H1 (cell line): ENCODE measurements around the gene TMEM45A. TPM values are rescaled to one million over a fixed set of nuclear protein-coding genes. Genes with fewer than 3 reads are reported as not detected.

Experiments
- CTCF ChIA-PET: fragments of 300-600 bp; sonication (Branson Sonifier 250); formaldehyde crosslinking; loops from one replicate; lab custom pipeline; 2021; ENCODE audit not compliant: partially characterized antibody; lab: Charles Lee
- POLR2A ChIA-PET: fragments of 300-600 bp; sonication (Branson Sonifier 250); formaldehyde crosslinking; loops from one replicate; lab custom pipeline; 2021; ENCODE audit warnings: inconsistent platforms; ENCODE audit not compliant: partially characterized antibody; lab: Charles Lee
- DNase-seq, 2 experiments: peaks; one replicate each; pipeline versions ENCODE4 v3.0.0 to v3.0.0-alpha.2; 2010 to 2022; ENCODE audit warnings: low spot score in 2 of 2, low read depth in 1 of 2, mixed read lengths in 1 of 2
- FAIRE-seq: peaks from 2 replicates; lab custom pipeline; 2011; peaks lifted over from hg19 to GRCh38; lab: Jason Lieb, UNC
- H2AFZ ChIP-seq: 2 replicates; pipeline ENCODE4 v1.8.1; 2012; ENCODE audit warnings: low read length, inconsistent platforms
- H2AK5ac ChIP-seq: 2 replicates; pipeline ENCODE4 v1.6.1; 2013; ENCODE audit warnings: low read depth, low read length
- H2BK120ac ChIP-seq: replicated peaks from 2 replicates; pipeline ENCODE3; 2013; ENCODE audit warnings: low read depth, low read length, inconsistent platforms
- H2BK12ac ChIP-seq: 2 replicates; pipeline ENCODE4 v1.6.1; 2013; ENCODE audit warnings: low read depth, low read length
- H2BK15ac ChIP-seq: 2 replicates; pipeline ENCODE4 v1.6.1; 2013; ENCODE audit warnings: low read length
- H2BK20ac ChIP-seq: 2 replicates; pipeline ENCODE4 v1.6.1; 2013; ENCODE audit warnings: low read length
- H2BK5ac ChIP-seq: 2 replicates; pipeline ENCODE4 v1.6.1; 2013; ENCODE audit warnings: low read depth, low read length
- H3K14ac ChIP-seq: 2 replicates; pipeline ENCODE4 v1.6.1; 2013; ENCODE audit warnings: inconsistent platforms; ENCODE audit not compliant: insufficient read length
- H3K18ac ChIP-seq: 2 replicates; pipeline ENCODE4 v1.6.1; 2013; ENCODE audit warnings: low read length; ENCODE audit errors: extremely low read depth
- H3K23ac ChIP-seq: 2 replicates; pipeline ENCODE4 v1.6.1; 2013; ENCODE audit warnings: inconsistent platforms; ENCODE audit not compliant: insufficient read length
- H3K23me2 ChIP-seq: 2 replicates; pipeline ENCODE4 v1.6.1; 2013; ENCODE audit warnings: low read depth, low read length
- H3K27ac ChIP-seq: 2 replicates; pipeline ENCODE4 v1.6.1; 2011; ENCODE audit warnings: low read depth, low read length, inconsistent platforms
- H3K27me3 ChIP-seq, 4 experiments: replicated peaks in 1 of 4; 1 replicate in 1 of 4; 2 replicates in 3 of 4; pipeline versions ENCODE4 v1.6.1 to v1.8.1; 2011 to 2013; ENCODE audit warnings: low read length in 3 of 4, mild to moderate bottlenecking in 3 of 4, inconsistent platforms in 2 of 4, mixed read lengths in 2 of 4, moderate library complexity in 1 of 4; ENCODE audit not compliant: control insufficient read depth in 3 of 4, insufficient read depth in 3 of 4; ENCODE audit errors: extremely low read depth in 1 of 4
- H3K36me3 ChIP-seq, 4 experiments: 2 replicates each; pipeline versions ENCODE4 v1.6.1 to v1.8.1; 2011 to 2013; ENCODE audit warnings: mild to moderate bottlenecking in 4 of 4, low read length in 3 of 4, moderate library complexity in 2 of 4, control low read depth in 1 of 4, inconsistent platforms in 1 of 4; ENCODE audit not compliant: insufficient read depth in 4 of 4, control insufficient read depth in 2 of 4
- H3K4ac ChIP-seq: replicated peaks from 2 replicates; pipeline ENCODE3; 2013; ENCODE audit warnings: low read length, low read depth, mixed read lengths, inconsistent platforms; ENCODE audit not compliant: insufficient read length
- H3K4me1 ChIP-seq, 4 experiments: replicated peaks in 1 of 4; 1 replicate in 1 of 4; 2 replicates in 3 of 4; pipeline versions ENCODE4 v1.6.1 to v1.8.1; 2011 to 2013; ENCODE audit warnings: low read length in 3 of 4, inconsistent platforms in 2 of 4, mixed read lengths in 1 of 4; ENCODE audit not compliant: insufficient read depth in 4 of 4, control insufficient read depth in 3 of 4
- H3K4me2 ChIP-seq, 2 experiments: 2 replicates each; pipeline versions ENCODE4 v1.6.1 to v1.8.1; 2011 to 2013; ENCODE audit warnings: low read depth in 2 of 2, low read length in 2 of 2, control low read depth in 1 of 2, inconsistent platforms in 1 of 2, mild to moderate bottlenecking in 1 of 2; ENCODE audit not compliant: insufficient read depth in 1 of 2
- H3K4me3 ChIP-seq, 4 experiments: fragments of 200-600, 300-600 bp in 1 of 4; sonication (generic), shearing (Covaris generic), sonication (Bioruptor Twin) in 1 of 4; 2 replicates each; pipeline versions ENCODE4 v1.5.1 to v1.8.1; 2011 to 2016; ENCODE audit warnings: low read length in 4 of 4, low read depth in 3 of 4, control low read depth in 2 of 4, inconsistent platforms in 2 of 4, mild to moderate bottlenecking in 2 of 4, mixed read lengths in 1 of 4, moderate library complexity in 1 of 4; ENCODE audit not compliant: insufficient read depth in 2 of 4; ENCODE audit errors: extremely low read depth in 1 of 4
- H3K56ac ChIP-seq: replicated peaks from 2 replicates; pipeline ENCODE3; 2013; ENCODE audit warnings: low read depth, mild to moderate bottlenecking, mixed read lengths, low read length, inconsistent platforms; ENCODE audit not compliant: insufficient read length
- H3K79me1 ChIP-seq: 2 replicates; pipeline ENCODE4 v1.6.1; 2013; ENCODE audit warnings: low read depth, low read length, control low read depth
- H3K79me2 ChIP-seq, 2 experiments: 2 replicates each; pipeline versions ENCODE4 v1.6.1 to v1.8.1; 2012 to 2013; ENCODE audit warnings: low read length in 2 of 2, mild to moderate bottlenecking in 2 of 2, inconsistent platforms in 1 of 2; ENCODE audit not compliant: insufficient read depth in 2 of 2, control insufficient read depth in 1 of 2
- H3K9ac ChIP-seq, 4 experiments: replicated peaks in 1 of 4; 1 replicate in 1 of 4; 2 replicates in 3 of 4; pipeline versions ENCODE4 v1.6.1 to v1.8.1; 2011 to 2013; ENCODE audit warnings: low read depth in 3 of 4, low read length in 3 of 4, control low read depth in 2 of 4, mild to moderate bottlenecking in 2 of 4, moderate library complexity in 2 of 4, inconsistent platforms in 1 of 4; ENCODE audit errors: extremely low read depth in 1 of 4
- H3K9me3 ChIP-seq, 2 experiments: 2 replicates each; pipeline versions ENCODE4 v1.6.1 to v1.8.1; 2012 to 2013; ENCODE audit warnings: mild to moderate bottlenecking in 2 of 2, moderate library complexity in 2 of 2, control low read depth in 1 of 2, inconsistent platforms in 1 of 2, low read depth in 1 of 2, low read length in 1 of 2, mixed read lengths in 1 of 2; ENCODE audit not compliant: insufficient read depth in 2 of 2
- H4K20me1 ChIP-seq, 2 experiments: replicated peaks in 1 of 2; 2 replicates each; pipeline versions ENCODE3 to v1.8.1; 2011 to 2013; ENCODE audit warnings: inconsistent platforms in 2 of 2, low read length in 2 of 2, mild to moderate bottlenecking in 1 of 2; ENCODE audit not compliant: insufficient read depth in 2 of 2, control insufficient read depth in 1 of 2
- H4K5ac ChIP-seq: 2 replicates; pipeline ENCODE4 v1.6.1; 2013; ENCODE audit warnings: low read length, low read depth, mixed read lengths, inconsistent platforms; ENCODE audit not compliant: insufficient read length
- H4K8ac ChIP-seq: 2 replicates; pipeline ENCODE4 v1.8.0; 2013; ENCODE audit warnings: mild to moderate bottlenecking, moderate library complexity, low read length, inconsistent platforms; ENCODE audit not compliant: insufficient read depth; ENCODE audit errors: extremely low read depth
- H4K91ac ChIP-seq: replicated peaks from 2 replicates; pipeline ENCODE3; 2013; ENCODE audit warnings: low read length, mixed read lengths, inconsistent platforms; ENCODE audit not compliant: insufficient read length
- BCL11A ChIP-seq, 2 experiments: IDR thresholded peaks; one replicate each; pipeline ENCODE4 v1.6.1; 2011; ENCODE audit warnings: low read depth in 2 of 2, low read length in 2 of 2, mild to moderate bottlenecking in 2 of 2
- WGBS, 2 experiments: shearing (Covaris generic) in 1 of 2; methylation state at CpG; one replicate each; pipeline versions ENCODE4 v1.1.6 to v1.1.7; 2013 to 2015; ENCODE audit warnings: low lambda C conversion rate in 2 of 2, mixed read lengths in 2 of 2, inconsistent platforms in 1 of 2, low coverage in 1 of 2, missing lambda C conversion rate in 1 of 2; ENCODE audit not compliant: insufficient replicate concordance in 2 of 2, insufficient coverage in 1 of 2, insufficient read length in 1 of 2; ENCODE audit errors: extremely low coverage in 1 of 2, missing lambda C conversion rate in 1 of 2; 5-methylcytosine and 5-hydroxymethylcytosine counted together
- polyA plus RNA-seq, 7 experiments: library from polyadenylated mRNA; depleted of rRNA in 3 of 7; stranded (reverse) in 5 of 7; unstranded in 2 of 7; fragments of >200 nt in 5 of 7; fragments of 200-250 nt in 2 of 7; gene quantifications; 1 replicate in 5 of 7; 2 replicates in 1 of 7; 4 replicates in 1 of 7; pipeline versions ENCODE4 v1.2.1 to v1.2.3, GENCODE V29; 2011 to 2013; ENCODE audit warnings: missing spikeins in 2 of 7, mixed read lengths in 2 of 7
- total RNA-seq: library from RNA; stranded (reverse); fragmentation: NEBNext Ultra II Directional; extraction: Animal tissue kit (Norgen Biotek cat#: 25700); gene quantifications from 2 replicates; pipeline ENCODE4 v1.2.1, GENCODE V29; 2021

The TMEM45A gene
- total and polyA plus RNA-seq, 2 of the 8 experiments (the other 6 are each of a cell fraction or from before 2014, with no cell fraction given), result 12.9 to 14.2 TPM

- POLR2A ChIA-PET, result no interaction called here
- CTCF ChIA-PET, result interaction anchor here (0.6 to 9.8 kb wide), 20 partner anchors 10 to 1112 kb away, joined by 3 to 229 read pairs (median 4); no protein-coding TSS in a partner anchor
- no peak overlapping the region for H3K4me2 ChIP-seq
Measured at GRCh38 chr3:100590840-100591147, 98.4 kb downstream of the TMEM45A start.

More at GRCh38 chr3:100590840-100591147, 98.4 kb downstream of the TMEM45A start:
- Histone ChIP-seq H3K9me3 (peaks cover 4% of the 10 kb centered on the region in 2 experiments; a peak in 3 of 4 replicates), H3K14ac (no peak overlapping the region), H3K18ac (no peak overlapping the region), H2BK15ac (no peak overlapping the region), H3K27ac (no peak overlapping the region), H3K4me1 (peaks cover 0 to 3% (median 0%) of the 10 kb centered on the region in 4 experiments; a peak in 1 of 7 replicates), H3K27me3 (peaks cover 0 to 1% (median 0%) of the 10 kb centered on the region in 4 experiments; a peak in 1 of 7 replicates), H2AK5ac (no peak overlapping the region), H3K9ac (no peak overlapping the region), H3K36me3 (no peaks in the 10 kb centered on the region), H4K20me1 (no peaks in the 10 kb centered on the region), H2BK120ac (no peak overlapping the region), H3K4ac (no peak overlapping the region), H3K23me2 (no peaks in the 10 kb centered on the region), H3K4me3 (no peak overlapping the region), H2BK20ac (no peak overlapping the region), H3K79me1 (no peaks in the 10 kb centered on the region), H3K79me2 (no peaks in the 10 kb centered on the region), H4K5ac (no peak overlapping the region), H2AFZ (no peak overlapping the region), H2BK5ac (no peak overlapping the region), H4K91ac (no peak overlapping the region), H3K23ac (no peak overlapping the region), H2BK12ac (no peak overlapping the region), H3K56ac (no peak overlapping the region), H4K8ac (no peak overlapping the region)
- TF ChIP-seq BCL11A (IDR thresholded peaks at IDR 0.05; ENCODE audit: low read depth in 2 of 2, low read length in 2 of 2), result no peak
- no peak for FAIRE-seq
- WGBS, 2 experiments, result 26% methylated on average over 1 of the region's 1 CpG; no CpG with 5 or more reads in 1 of the 2 experiments
- DNase-seq, result no peak
